ENCODE measurements around the gene GAB3. TPM values are rescaled to one million over a fixed set of nuclear protein-coding genes. Genes with fewer than 3 reads are reported as not detected.
"Not testable (repeated sequence)": the region's sequence is repeated elsewhere in the genome, so short reads cannot be mapped to it uniquely, and the experiment has no call there.

Gene GAB3
- total RNA-seq, 2 donors from 2014 or later = 5.8 to 6.6 TPM

- intact Hi-C loops (cut with DNase I); DNase-seq (ENCODE audit: low spot score): not testable (repeated sequence)
These were observed 107.2 kb downstream of the GAB3 start for GRCh38 chrX:154643708-154644107.

- DNase-seq (ENCODE audit: low spot score); intact Hi-C loops (cut with DNase I): not testable (repeated sequence)
These were observed 109.1 kb downstream of the GAB3 start for GRCh38 chrX:154641740-154642139.

- DNase-seq (ENCODE audit: low spot score); intact Hi-C loops (cut with DNase I): not testable (repeated sequence)
These were observed 117.2 kb downstream of the GAB3 start for GRCh38 chrX:154633661-154634060.

- intact Hi-C loops (cut with DNase I); DNase-seq (ENCODE audit: low spot score): not testable (repeated sequence)
These were observed 119.9 kb downstream of the GAB3 start for GRCh38 chrX:154630949-154631348.

- intact Hi-C loops (cut with DNase I); DNase-seq (ENCODE audit: low spot score): not testable (repeated sequence)
These were observed 121.9 kb downstream of the GAB3 start for GRCh38 chrX:154628960-154629359.

Other genes with a start within 250 kb of the GAB3 start
- gene FAM3A, start 234.8 kb downstream of the GAB3 start, total RNA-seq = 10 to 100 TPM; 26.1 to 28.6 TPM
- gene G6PD, start 204.2 kb downstream of the GAB3 start, total RNA-seq = 10 to 100 TPM; 51.9 to 55.4 TPM
- gene IKBKG, start 203.5 kb downstream of the GAB3 start, total RNA-seq = 10 to 100 TPM; 24.2 to 25.6 TPM
- not detected for gene CTAG1A, start 165.9 kb downstream of the GAB3 start, total RNA-seq
- not detected for gene CTAG1B, start 131.8 kb downstream of the GAB3 start, total RNA-seq
- gene CTAG2, start 97.5 kb downstream of the GAB3 start, total RNA-seq = 1 to 10 TPM in 1 of 2 donors, not detected in 1; 1.2 TPM
- gene DKC1, start 11.8 kb upstream of the GAB3 start, total RNA-seq = 10 to 100 TPM; 21.6 to 26.5 TPM
- 10 to 100 TPM; 36.8 to 49.5 TPM for gene MPP1, start 54.4 kb upstream of the GAB3 start, total RNA-seq
- gene SMIM9, start 83.6 kb upstream of the GAB3 start, total RNA-seq = not detected
- gene F8A1, start 135.3 kb upstream of the GAB3 start, total RNA-seq = 10 to 100 TPM; 14.5 to 21.7 TPM

All from posterior vena cava (tissue), 2 donors.